ENCODE data around the gene MCF2L2.

MCF2L2 gene

DNA sequence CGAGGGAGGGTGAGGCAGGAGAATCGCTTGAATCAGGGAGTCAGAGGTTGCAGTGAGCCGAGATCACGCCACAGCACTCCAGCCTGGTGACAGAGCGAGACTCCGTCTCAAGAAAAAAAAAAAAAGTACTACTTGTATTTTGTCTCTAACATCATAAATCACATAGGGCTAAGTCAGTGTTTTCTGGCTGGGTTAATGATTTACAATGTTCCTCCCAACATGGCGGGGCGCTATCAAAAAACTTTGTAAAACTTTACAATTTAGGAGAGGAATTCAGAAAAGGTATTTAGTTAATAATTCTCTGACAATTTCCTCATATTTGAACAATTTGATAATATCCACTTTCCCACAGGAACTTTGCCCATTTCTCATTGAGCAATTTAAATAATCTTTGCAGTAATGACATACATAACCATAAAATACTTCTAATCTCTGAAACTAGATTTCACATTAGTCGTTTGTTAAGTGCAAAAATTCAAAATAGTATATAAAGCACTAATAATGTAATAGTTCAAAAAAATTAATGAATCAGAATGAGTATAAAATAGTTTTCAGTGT is 202.0 kb downstream of the MCF2L2 start:
- DNase-seq = no peak

DNA sequence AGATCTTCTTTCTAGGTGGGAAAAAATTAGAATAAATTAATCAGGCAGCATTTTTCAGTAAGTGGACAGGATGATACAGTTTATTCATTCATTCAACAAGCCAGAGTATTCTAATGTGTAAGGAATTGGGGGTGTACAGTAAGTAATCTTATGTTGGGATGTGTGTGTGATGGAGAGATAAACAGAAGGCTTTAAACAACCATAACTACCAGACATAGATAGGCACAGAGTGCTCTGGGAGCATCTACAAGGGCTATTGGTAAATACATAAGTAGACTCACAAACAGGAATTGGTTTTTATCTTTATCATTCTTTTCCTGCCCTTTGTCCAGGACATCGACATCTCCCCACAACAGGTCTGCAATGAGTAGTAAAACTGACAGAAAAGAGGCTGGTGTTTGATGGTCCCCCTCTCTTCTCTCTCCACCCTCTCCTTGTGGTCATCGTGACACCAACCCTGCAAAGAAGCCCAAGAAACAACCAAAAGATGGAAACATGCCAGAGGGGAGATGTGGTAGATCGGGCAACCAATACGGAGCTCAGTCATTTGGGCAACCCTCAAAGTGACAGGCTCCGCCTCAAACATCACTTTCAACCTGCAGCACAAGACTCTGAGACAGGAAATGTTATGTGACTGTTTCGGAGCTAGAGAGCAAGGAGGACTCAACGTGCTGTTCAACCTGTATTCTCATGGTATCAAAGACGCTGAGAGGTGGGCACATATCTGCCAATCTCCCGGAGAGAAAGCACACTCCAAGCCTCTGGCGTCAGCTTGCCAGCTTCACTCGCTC is 204.0 kb downstream of the MCF2L2 start:
- DNase-seq = peak; percentile 25

DNA sequence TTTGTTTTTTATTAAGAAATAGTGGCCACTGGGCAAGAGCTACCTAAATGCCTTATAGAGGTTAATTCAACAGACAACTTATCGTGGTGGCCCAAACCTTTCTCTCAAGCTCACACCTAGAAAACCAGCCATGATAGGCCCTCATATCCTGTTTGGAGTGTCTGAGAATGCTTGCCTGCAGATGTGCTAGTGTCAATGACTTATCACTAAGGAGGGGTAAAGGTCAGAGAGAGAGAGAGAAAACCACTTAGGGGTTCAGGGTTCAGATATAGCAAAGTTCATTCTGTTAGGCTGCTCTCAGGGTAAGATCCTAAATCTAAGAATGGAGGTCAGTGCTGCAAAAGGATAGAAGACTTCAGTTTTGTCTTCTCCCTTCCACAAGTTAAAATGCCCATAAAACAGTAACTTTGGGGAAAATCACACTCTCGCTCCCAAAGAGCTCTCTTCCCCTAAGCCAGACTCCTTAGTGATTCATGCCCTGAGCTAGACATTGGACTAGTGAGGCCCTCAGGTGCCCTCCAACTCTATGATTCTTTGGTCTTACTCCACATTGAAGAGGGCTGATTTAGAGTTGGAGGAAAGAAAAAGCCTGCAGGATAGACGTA is 205.7 kb downstream of the MCF2L2 start:
- DNase-seq = no peak

DNA sequence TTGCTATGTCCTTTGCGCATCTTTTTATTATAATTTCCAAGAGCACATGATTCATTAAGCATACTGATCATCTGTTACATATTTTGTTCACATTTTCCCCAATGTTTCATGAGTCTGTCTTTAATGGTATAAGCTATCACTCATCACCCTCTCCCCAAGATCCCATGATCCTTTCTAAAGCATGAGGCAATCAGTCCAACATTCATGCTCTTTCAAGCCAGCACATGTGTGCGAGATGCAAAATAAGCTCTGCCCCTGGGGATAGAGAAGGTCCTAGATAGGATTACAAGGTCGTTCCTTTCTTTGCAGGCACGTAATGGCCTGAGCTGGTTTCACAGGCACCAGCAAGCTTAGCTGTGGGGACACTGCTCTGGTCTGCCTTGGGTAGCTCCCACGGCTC is 207.6 kb downstream of the MCF2L2 start:
- DNase-seq = no peak

DNA sequence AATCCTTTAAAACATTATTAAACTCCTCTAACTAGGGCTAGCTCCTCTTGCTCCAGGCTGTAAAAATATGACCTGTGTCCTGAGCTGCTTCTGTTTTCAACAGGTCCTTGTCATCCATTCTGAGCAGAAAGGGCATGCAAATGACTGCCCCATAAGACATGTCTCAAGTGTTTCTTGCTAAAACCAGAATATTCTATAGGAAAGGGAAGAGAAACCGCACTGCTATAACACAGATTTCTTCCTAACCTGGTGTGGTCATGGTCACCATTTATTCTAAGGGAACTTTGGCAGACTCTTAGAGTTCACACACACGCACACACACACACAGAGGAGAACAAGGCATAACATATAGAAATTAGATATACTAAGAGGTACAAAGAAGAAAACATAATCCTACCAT is 209.6 kb downstream of the MCF2L2 start:
- no peak for DNase-seq

DNA sequence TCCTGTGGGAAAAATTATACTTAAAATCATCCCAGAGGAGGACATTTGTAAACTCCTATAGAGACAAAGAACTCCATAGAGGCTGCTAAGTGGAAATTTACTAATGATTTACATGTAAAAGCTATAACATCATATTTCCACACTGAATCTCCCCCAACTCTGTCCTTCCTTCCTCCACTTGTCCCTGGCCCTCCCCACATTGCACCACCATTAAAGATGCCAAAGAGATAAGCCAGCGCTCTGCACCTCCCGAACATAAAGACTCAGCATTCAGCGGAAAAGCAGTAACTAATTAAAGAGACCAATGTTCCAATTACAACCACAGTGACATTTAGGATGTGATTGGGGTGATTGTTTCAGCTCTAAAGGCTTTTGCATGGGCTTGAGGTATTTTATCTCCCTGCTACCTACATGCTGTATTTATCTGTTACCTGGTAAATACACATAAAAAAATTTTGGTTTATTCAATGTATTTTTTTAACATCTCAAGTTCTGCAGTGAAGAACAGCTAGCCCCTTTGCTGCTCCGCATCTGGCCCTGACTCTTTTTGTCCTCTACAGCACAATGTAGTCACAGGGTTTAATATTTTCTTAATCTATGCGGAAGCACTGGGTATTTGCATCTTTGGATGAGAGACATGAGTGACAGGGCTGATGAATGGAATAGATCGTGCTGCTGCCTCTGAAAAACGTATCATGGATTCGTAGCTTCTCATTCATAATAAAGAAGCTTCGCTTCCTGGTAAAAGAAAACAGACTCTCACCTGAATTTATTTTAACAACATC is 210.7 kb downstream of the MCF2L2 start:
- DNase-seq = no peak

DNA sequence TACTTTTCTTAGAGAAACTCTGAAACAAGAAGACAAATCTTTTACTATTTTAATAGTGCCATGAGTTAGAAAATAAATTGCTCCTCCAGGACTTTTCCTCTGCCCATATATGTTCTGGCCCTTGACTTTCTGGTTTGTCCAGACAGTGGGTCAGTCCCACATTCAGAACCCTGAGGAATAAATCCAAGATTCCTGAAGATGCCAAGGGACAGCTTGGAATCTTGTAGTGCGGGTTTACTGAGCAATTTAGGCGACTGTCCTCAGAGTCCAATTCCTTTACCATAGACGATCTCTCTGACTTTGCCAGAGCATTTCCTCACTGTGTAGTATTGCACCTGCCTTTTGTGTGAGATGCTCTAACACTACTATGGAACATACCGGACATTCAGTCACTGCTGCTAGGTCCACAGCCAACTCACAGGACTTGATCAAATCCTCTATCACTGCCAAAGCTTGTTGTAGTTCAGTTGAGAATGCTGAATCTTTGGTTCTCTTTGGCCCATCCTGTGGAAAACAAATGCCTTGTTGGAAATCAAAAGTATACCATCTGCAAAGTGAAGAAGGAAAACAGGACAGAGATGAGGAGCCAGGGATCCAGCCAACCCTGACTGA is 212.7 kb downstream of the MCF2L2 start:
- no peak for DNase-seq

DNA sequence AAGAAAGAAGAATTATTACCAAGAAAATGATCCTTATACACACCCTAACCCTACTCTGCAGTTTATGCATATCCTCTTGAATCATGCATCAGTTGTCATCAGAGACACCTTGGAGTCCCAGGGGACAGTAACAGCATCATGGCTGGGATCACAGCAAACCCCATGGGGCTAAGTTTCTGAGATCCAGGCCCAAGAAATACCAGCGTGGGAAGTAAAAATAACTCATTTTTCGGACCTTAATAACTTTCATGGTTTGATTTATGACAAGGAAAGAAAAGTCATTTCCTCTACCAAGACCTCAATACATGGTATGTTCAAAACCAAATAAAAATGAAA is 214.2 kb downstream of the MCF2L2 start:
- no peak for DNase-seq

DNA sequence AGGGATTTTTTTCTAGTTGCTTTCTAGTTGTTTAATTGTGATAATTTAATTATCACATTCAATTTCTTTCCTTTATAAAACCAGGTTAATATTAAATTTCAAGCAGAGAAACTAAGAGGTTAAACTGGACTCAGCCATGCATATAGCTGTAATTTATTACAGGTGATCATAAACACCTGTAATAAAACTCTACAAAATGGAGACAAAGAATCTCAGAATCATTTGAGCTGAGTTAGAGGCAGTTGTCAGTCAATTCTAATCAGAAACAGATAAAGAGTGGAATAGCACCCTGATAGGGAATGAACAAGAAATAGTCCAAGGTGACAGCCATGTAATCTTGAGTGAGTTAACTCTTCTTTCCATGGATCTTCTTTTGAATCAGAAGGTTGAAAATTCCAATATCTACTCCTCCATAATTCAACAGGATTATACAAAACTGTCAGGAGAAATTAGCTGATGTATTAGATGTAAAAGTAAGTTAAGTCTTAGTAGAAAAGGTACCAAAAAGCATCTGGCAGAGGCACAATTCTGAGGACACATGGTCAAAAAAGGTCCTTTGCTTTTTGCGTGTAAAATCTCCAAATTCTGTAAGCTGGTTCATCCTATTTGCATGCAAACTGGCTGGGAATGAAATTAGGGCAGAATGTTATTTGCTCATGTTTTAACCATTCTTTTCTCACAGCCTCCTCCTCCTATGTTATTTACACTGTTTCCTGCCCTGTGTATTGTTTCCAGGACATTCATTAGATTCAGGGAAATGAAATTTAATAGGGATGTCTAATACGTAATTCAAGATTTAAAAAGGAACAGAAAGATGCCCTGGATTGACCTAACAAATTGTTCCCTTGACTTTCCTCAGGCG is 214.8 kb downstream of the MCF2L2 start:
- no peak for DNase-seq

DNA sequence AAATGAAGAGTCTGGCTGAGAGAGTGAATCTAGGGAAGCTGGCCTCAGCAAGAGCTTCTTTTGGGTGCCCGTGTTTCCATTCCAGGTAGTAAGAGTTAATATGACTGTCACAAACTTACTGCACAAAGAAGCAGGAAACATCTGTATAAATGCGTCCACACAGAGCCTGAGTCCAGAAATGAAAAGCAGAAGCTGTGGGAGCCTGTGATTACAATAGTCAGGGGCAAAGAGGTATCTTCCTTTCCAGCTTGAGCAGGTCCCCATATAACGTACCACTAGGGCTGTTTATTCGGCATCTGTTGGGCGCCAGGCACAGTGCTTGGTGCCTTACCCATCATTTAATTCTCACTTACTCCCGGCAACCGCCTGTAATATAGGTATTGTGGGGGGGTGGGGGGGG is 215.9 kb downstream of the MCF2L2 start:
- DNase-seq = no peak

DNA sequence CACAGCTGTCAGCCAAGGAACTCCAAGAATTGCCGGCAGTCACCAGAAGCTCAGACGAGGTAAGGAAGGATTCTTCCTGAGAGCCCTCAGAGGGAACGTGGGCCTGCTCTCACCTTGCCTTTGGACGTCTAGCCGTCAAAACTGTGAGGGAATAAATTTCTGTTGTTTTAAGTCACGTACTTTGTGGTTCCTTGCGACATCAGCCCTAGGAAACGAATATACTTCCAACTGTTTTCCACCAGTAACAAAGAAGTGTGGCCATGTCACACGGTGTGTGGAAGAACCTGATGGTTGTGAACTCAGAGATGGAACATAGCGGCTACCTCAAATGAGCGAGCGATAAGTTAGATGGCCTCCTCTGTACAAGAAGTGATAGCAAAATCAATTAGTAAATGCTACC is 216.3 kb downstream of the MCF2L2 start:
- DNase-seq = no peak

DNA sequence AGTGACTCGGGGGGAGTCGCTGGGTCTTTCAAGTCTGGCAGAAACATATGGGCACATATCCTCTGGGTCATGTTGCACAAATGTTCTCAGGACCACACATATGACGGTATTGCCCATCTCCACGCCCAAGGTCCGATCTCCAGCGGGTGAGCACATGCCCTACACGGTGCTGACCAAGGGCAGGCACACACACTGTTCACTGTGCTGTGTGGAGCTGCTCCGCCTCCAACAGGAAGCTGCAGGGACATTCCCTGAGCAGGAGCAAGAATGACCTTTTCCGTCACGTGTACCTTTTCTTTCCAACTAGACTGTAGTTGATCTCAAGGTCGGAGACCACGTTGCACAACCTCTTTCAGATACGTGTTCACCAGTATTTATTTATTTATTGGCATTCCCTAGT is 217.1 kb downstream of the MCF2L2 start:
- DNase-seq = no peak

DNA sequence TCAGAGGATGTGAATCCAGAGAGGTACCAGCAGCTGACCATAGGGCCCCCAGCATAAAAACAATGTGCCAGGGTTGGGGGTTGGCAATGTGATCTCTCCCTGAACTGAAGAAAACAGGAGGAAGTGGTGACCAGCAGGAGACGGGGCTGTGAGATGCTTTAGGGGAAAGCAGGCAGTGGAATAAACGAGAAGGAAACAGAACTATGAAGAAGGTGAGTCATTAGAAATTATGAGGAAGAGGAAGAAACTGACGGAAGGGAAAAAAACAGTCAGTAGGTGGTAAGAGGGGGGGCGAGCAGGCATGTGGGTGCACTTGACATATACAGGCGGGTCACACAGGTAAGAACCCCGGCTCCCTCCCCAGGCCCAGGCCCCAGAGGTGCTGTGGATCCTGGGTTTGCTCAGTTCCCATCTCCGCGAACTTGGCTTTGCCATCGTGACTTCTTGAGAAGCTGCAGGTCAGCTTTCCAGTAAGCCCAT is 217.5 kb downstream of the MCF2L2 start:
- peak; percentile 43 for DNase-seq

DNA sequence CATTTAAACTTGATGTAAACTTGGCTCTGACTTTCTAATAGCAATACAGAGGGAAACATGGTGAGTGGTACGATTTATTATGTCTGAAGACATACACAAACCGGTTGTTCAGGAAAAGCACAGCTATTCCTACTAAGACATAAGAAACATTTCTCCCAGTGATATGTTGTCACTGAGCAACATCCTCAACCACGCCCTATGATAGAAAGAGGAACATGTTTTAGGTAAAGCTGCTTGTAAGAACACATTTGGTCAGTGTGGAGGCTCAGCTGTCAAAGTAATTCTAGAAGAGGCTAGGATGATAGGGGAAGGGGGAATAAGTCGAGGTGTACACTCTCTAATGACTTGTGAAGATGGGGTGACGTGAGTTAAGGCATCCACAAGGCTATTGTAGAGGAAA is 218.1 kb downstream of the MCF2L2 start:
- DNase-seq = no peak

DNA sequence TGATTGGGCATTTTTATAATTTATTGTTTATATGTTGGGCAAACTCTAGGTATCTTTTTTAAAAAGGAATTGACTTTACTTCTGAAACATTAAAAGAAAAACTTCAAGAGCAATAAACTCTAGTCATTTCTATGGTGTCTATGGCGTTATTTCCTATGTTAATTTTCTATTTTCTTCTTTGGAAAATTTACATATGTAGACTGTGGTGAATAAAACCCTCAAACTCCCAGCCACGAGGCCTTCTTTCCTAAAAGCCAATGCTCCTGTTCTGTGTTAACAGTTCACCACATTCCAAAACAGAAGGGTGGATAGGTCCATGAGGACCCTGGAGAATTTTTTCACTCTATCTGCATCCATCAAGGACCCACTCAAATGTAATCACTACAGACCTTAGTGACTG is 219.6 kb downstream of the MCF2L2 start:
- DNase-seq = no peak

DNA sequence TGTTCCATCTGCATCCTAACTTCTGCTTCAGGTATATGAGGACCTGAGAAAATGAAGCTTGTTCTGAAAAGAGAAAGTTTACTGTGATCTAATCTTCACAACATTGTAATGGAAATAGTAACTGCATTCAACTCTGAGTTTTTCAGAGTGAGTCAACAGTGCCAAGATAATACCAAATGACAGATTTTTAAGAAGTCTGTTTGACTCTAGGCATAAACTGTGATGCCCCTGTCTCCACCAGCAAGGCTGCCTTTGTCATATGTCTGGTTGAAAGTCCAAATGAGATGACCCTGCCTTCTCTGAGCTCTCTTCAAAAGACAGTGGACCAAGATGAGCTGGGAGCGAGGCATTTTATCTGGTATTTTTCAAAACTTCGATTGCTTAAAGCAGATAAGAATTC is 220.2 kb downstream of the MCF2L2 start:
- DNase-seq = no peak

DNA sequence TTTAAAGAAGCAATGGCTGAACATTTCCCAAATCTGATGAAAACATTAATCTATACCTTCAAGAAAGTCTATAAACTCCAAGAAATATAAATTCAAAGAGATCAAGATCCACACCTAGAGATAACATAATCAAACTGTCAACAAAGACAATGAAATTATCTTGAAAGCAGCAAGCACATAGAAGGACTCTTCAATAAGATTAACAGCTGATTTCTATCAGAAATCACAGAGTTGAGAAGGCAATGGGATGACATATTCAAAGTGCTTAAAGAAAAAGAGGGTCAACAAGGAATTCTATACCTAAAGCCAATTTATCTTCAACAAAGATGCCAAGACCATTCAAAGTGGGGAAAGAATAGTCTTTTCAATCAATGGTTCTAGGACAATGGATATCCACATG is 224.7 kb downstream of the MCF2L2 start:
- DNase-seq = no peak

DNA sequence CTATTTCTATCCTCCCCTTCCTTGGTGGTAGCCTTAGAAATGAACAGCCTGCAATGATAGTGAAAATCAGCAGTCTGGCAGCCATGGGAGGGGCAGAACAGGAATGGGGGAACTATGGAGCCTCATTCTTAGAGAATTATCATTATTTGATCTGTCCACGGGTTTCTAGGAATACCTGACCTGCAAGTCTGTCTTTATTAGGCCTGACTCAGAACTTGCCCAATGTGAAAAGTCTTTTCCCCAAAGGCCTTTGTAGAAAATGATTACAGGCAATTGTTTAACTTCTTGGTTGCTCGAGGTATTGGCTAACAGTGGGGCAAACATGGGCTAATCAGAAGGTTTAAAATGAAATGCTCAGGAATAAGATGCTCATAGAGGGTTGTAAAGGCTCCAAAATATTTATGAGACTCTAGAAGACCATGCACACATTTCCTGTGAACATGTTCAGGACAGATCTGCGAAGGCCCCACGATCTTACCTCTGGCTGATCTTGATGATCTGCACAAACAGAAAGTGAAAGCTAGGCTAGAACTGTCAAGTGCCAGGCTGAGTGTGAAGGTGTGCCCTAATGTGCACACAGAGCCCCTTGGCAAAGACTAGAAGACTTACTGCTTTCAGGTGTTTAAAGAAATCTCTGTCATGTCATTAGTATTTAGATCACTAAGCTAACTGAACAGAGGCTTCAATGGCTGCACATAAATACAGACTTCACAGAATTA is 226.3 kb downstream of the MCF2L2 start:
- DNase-seq = peak; percentile 16

DNA sequence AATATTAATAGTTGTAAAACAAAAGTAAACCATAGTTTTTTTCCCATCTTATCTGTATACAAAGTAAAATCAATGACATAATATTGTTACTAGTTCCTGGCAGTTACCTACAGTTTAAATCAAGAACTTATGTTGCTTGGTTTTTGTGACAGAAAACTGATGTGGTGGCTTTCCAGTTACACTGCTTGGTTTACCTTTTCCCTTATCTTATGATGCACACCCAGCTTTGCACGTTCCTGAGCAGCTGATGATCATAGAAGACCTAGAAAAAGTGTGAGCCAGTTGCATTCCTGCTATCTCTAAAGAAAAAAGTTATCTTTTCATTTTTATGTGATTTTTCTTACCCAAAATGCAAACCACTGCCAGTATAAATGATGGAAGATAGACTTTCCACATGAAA is 229.5 kb downstream of the MCF2L2 start:
- DNase-seq = no peak

DNA sequence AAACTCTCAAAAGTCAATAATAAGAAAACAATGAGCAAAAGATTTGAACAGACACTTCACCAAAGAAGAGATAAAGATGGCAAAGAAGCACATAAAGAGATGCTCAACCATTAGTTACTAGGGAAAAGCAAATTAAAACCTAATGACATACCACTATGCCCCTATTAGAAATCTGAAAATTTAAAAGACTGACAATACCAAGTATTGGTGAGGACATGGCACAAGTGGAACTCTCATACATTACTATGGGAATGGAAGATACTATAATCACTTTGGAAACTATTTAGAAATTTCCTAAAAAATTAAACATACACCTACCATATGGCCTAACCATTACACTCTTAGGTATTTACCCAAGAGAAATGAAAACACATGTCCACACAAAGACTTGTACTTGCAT is 230.7 kb downstream of the MCF2L2 start:
- no peak for DNase-seq

DNA sequence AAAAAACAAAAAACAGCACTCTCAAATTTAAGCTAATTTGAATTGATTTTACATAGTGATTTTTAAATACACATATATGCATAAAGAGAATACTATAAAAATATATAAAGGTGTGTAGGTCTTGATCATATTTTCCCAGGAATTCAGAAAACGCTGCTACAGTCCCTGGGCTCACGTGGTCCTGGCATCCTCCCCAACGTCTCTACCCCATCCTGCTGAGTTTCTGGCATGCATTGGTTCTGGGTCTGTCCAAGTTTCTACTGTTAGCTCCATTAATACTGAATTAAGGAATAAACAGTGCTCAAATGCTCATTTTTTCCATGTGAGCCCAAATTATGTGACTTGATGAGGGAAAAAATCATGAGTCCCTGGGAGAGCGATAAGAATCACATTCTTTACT is 233.2 kb downstream of the MCF2L2 start:
- DNase-seq = no peak

Measured in stimulated activated CD4-positive, alpha-beta T cell treated with anti-CD3 and anti-CD28 coated beads, Interleukin-4, amount 100 ng/mL, for 1 hour (primary cell).